GM18505 (cell line): ENCODE results near the gene NTRK2.

Experiments
- ATAC-seq: cut with Tn5 transposase; IDR thresholded peaks from one replicate; pipeline ENCODE4 v1.9.1; 2021; ENCODE audit not compliant: unreplicated experiment
- POLR2A ChIP-seq: IDR thresholded peaks from 4 replicates; pipeline ENCODE4 v1.6.1; 2011; ENCODE audit warnings: borderline replicate concordance; ENCODE audit not compliant: insufficient read depth, insufficient read length; ENCODE audit errors: extremely low read depth

NTRK2 gene

DNA sequence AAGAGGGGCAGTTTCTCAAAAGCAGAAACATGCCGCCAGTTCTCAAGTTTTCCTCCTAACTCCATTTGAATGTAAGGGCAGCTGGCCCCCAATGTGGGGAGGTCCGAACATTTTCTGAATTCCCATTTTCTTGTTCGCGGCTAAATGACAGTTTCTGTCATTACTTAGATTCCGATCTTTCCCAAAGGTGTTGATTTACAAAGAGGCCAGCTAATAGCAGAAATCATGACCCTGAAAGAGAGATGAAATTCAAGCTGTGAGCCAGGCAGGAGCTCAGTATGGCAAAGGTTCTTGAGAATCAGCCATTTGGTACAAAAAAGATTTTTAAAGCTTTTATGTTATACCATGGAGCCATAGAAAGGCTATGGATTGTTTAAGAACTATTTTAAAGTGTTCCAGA lies 142.8 kb downstream of the NTRK2 start:
- ATAC-seq: no peak
- TF ChIP-seq POLR2A: no peak

DNA sequence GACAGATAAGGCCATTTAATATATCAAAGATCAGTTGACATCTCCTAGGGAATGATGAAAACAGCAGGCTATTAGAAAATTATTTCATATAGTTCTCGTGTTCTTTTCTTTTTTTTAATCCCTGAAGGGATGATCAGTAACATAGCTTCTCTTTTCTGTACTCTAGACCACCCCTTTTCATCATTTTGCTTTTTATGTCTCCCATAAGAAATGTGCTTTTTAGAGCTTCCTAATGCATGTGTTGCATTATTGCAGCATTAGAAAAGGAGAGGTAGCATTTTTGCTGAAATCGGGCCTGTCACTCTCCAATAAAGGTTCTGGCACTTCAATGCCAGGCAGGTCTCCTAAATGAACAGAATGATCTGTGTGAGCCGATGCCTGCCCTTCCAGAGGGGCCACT lies 143.3 kb downstream of the NTRK2 start:
- no peak for ATAC-seq
- TF ChIP-seq POLR2A: no peak

DNA sequence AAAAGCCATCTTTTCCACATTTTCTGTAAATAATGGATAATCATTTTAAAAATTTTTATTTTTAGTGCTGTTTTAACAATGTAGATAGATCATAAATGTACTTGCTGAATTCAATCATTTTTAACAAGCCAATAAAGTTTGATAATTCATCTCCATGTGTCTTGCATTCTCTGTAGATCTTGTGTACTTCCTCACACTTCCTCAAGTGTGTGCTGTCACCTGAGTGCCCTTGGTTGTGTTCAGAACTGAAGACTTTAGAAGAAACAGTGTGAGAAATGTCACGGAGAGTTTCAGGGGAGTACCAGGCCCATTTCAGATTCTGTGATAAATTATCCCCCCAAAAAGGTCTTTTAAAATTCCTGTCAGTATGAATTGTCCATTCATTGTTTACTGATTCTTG lies 146.0 kb downstream of the NTRK2 start:
- no peak for TF ChIP-seq POLR2A
- no peak for ATAC-seq

DNA sequence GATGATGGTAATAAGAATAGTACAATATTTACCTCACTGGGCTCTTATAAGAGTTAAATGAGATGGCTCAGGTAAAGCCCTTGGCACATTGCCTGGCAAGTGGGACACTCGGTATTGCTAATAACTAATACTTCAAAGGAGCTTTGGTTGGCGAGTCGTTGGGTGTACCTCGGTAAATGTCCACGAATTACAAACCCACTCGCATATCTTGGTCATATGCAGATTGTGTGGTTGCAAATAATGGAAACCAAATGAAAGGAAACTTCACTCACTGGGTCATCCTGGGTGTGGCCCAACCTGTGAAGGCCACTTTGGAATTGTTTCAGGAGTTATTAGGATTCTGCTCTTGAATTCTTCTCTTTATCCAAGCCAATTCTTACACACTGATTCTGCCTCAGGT lies 147.5 kb downstream of the NTRK2 start:
- no peak for ATAC-seq

DNA sequence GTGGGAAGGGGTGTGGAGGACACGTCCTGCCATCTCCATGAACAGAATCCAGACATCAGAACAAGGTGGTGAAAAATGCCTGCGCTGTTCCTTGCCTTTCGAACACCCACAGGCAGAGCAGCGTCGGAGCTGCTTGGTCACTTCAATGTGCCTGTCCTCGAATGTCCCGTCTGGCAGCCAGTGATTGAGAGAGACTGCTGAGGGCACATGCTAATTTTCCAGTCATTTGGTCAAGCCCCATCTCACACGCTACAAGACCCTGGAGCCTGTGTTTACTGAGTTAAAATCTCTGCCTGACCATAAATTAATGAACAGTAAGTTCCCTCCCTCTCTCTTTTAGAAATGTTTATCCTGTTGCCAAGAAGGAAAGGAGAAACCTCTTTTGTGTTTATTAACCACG lies 149.3 kb downstream of the NTRK2 start:
- no peak for ATAC-seq
- no peak for TF ChIP-seq POLR2A

More for the DNA sequence above, 147.5 kb downstream of the NTRK2 start:
- no peak for TF ChIP-seq POLR2A

DNA sequence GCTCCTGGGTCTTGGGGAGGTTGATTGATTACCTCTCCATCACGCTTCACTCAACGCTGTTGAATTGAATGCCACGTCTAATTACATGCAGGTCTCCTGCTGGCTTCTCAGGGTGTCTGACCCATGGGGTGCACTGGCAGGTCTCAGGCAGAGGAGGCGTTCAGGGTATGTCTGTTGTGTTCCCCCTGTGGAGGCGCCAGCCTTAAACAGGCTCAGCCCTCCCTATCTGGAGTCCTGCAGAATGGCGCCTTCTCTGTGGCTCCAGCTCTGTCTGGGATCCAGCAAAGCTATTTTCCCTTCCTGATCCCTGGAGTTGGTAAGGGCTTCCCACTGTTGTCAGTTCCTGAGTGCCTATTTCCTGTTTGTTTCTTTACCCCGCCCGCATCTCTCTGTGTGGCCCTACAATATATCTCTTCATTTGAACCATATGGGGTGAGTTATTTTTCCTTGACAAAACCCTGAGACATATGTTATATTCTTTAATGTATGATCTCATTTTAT lies 150.0 kb downstream of the NTRK2 start:
- no peak for TF ChIP-seq POLR2A
- no peak for ATAC-seq

DNA sequence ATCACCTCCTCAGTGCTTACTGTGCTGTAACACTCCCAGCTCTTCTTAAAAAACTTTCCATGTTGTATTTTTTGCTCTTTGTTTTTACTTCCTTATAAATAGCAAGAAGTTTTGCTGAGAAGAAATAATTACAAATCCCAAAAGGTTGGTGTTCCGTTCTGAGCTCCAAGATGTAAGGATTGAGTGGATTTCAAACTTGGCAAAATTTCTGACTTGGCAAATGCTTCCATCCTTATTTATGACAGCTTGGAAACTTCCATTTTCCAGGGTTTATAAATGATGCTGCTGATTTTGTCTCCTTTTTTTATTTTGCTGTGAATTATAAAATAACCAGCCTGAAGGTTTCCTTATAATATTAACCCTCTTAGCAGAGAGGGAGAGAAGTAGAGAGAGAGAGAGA lies 151.9 kb downstream of the NTRK2 start:
- ATAC-seq: no peak
- no peak for TF ChIP-seq POLR2A

DNA sequence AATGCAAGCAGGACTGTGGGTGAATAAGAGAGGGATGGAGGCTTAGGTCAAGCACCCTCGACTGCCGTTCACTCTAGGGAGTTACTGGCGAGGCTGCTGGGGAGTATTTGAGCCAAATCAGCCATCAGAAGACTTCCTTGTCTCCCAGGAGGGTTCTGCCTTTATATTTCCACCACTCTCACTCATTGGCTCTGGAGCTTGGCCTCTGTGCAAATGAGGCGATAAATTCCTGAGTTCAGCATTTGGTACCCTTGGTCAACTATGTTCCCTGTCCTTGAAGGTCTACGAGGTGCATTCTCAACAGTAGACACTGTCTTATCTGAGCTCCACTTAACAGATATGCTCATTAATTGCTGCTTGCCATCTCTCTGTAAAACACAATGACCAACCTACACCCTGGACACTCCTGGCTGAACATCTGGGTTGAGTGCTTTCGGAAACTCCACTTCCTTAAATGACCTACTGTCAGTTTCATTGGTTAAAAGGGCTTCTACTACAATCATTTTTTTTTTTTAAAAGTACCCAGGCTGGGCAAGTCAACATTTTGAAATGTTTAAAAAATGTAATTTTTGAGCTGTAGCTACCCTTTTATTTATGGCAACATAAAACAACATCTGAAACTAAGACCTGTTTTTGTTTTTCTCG lies 153.2 kb downstream of the NTRK2 start:
- no peak for ATAC-seq
- TF ChIP-seq POLR2A: no peak

DNA sequence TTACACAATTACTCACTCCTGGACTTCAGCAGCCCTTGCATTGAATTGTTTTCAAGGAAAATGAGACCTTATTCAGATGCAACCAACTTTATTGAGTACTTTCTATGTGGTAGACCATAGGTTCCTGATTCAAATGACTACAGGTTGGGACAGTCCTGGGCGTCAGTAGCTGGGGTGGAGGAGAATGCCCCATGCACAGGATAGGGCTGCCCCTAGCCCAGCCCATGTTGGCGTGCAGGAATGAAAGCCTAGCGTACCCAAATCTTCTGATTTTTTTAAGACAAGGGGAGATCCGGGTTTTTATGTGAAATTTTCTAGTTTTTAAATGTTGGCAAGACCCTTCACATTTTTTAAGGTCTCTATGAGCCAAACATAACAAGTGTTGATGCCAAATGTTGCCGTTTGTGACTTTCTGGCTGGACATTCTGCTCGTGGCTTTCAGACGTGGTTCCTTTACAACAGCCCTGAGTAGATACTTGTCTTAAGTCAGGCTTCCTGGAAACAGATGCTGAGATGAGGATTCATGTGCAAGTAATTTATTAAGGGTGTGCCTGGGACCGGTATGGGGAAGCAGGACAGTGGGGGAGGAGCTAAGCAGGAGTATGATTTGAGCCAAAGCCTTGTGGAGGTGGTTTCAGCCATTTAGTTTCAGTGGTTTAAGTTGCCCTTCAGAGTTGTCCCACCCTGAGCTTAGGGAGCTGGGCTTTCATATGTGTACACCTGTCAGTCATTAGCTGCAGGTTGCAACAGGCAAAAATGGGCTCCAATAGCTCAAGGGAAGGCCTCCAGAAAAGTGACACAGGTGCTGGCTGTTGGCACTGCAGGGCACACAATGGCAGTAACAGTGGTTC lies 154.1 kb downstream of the NTRK2 start:
- ATAC-seq: no peak
- no peak for TF ChIP-seq POLR2A

DNA sequence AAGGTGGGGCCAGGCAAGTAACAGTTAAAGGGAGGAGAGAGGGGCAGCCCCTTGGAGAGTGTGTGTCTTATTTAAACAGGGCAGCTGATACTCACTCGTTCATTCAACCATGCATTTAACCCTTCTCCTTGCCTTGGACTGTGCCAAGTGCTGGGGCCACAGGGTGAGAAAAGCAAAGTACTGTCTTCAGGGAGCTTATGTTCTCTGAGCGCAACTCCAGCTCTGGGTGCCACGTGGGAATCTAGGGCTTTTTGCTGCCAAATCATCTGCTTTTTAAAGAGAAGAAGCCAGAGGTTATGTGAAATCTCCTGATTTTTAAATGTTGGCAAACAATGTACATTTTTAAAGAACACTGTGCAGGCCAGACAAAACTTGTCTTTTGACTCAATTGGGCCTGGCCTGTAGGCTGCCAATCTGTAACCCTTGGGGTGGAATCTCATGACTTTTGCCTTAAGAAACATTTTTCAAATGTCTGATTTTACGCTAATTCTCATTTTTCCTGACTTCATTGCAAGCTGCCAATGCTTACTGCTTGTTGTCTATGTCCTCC lies 157.8 kb downstream of the NTRK2 start:
- no peak for TF ChIP-seq POLR2A
- ATAC-seq: no peak

DNA sequence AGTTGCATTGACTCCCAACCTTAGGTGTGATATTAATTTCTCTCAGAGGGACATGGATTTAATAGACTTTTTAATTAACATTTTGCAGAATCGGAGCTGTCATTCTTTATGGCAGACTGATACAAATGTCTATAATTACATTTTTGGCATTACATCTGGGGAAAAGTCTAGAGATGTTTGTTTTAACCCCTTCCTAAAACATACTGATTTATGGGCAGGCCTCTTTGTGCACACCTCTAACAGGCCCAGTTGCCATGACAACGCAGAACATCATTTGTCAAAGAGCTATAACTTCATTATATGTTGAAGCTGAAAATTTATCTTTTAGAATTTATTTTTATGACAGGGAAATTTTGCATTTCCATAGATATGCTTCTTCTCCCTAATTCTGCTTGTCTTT lies 158.5 kb downstream of the NTRK2 start:
- TF ChIP-seq POLR2A: no peak
- ATAC-seq: no peak

DNA sequence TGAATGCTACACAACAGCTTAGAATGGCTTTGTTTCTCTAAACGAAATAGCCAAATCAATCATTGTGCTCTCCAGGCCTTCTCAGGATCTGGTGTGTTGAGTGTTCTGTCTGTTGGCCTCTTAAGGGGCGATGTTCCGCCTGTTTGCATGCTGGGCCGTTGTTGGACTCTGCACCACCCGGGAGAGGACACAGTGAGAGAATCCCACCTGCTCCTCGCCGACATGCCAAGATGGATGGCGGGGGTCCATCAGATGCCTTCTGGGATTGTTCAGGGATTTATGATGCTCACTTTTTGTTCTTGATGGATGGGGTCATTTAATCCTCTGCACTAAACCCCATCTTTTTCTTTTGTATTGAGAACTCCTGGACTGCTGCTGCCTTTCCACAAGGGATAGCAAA lies 159.9 kb downstream of the NTRK2 start:
- no peak for TF ChIP-seq POLR2A
- no peak for ATAC-seq

DNA sequence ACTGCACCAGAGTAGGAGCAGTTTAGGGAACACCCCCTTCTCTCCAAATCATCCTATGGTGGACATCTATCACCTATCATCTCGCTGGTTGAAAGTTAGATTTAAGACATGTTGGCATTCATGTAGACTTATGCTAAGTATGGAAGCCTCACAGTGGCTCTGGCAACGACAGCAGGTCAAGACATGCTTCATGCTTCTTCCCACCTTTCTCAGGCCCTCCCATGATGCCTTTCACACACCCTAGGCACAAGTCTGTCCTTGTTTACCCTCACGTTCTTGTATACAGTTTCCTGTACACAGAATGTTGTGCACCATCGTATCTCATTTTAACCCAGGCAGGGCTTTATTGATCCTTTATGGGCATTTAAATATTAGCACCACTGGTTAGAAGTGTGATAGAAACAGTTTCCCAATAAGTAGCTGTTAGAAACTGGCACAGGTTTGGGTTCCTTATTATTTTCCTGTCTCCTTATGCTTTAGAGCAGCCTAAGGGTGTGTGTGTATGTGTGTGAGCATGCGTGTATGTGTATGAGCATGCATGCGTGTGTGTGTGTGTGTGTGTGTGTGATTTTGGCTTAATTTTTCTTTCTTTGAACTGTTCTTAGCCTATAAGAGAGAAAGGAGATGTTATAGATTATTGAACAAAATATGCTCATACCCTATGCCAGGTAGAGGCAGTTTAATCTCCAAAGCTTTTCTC lies 160.6 kb downstream of the NTRK2 start:
- no peak for TF ChIP-seq POLR2A
- no peak for ATAC-seq
